Measurements from ENCODE around the gene C11orf68. TPM values are rescaled to one million over a fixed set of nuclear protein-coding genes. Genes with fewer than 3 reads are reported as not detected.

C11orf68 gene
- total RNA-seq, 4 donors from 2014 or later = 11.5 to 53.0 (median 29.7) TPM

- intact Hi-C loops (cut with DNase I; ENCODE audit: low total_unique reads) = no loop called here
- Histone ChIP-seq H3K27me3 (peaks cover 0 to 17% of the 10 kb centered on the region in 2 donors), H3K9me3 (no peaks in the 10 kb centered on the region), H3K4me1 (peaks cover 7 to 16% of the 10 kb centered on the region in 2 donors), H3K36me3 (no peaks in the 10 kb centered on the region), H3K4me3 (no peak overlapping the region), H3K27ac (no peak overlapping the region)
- no peak for TF ChIP-seq POLR2A (IDR thresholded peaks at IDR 0.05)
- no peak for TF ChIP-seq CTCF (IDR thresholded peaks at IDR 0.05)
- no peak for DNase-seq
Observed at GRCh38 chr11:65897020-65897471, 21.8 kb downstream of the C11orf68 start.

- Histone ChIP-seq H3K36me3 (no peaks in the 10 kb centered on the region), H3K4me1 (peaks cover 7 to 17% of the 10 kb centered on the region in 2 donors), H3K9me3 (no peaks in the 10 kb centered on the region), H3K27me3 (peaks cover 0 to 17% of the 10 kb centered on the region in 2 donors), H3K27ac (no peak overlapping the region), H3K4me3 (no peak overlapping the region)
- DNase-seq = peak in 1 of 2 donors; percentile 16
- intact Hi-C loops (cut with DNase I; ENCODE audit: low total_unique reads) = no loop called here
- TF ChIP-seq CTCF (IDR thresholded peaks at IDR 0.05) (no peak), POLR2A (IDR thresholded peaks at IDR 0.05) (no peak)
Observed at GRCh38 chr11:65896034-65896999, 22.5 kb downstream of the C11orf68 start.

GRCh38 chr11:65895482-65895981, 23.3 kb downstream of the C11orf68 start:
- intact Hi-C loops (cut with DNase I; ENCODE audit: low total_unique reads) = no loop called here
- Histone ChIP-seq H3K4me3 (no peak overlapping the region), H3K36me3 (no peaks in the 10 kb centered on the region), H3K27ac (no peak overlapping the region), H3K9me3 (no peaks in the 10 kb centered on the region), H3K27me3 (peaks cover 0 to 17% of the 10 kb centered on the region in 2 donors), H3K4me1 (peaks cover 7 to 17% of the 10 kb centered on the region in 2 donors)
- DNase-seq = no peak
- TF ChIP-seq CTCF (IDR thresholded peaks at IDR 0.05) = no peak

DNA sequence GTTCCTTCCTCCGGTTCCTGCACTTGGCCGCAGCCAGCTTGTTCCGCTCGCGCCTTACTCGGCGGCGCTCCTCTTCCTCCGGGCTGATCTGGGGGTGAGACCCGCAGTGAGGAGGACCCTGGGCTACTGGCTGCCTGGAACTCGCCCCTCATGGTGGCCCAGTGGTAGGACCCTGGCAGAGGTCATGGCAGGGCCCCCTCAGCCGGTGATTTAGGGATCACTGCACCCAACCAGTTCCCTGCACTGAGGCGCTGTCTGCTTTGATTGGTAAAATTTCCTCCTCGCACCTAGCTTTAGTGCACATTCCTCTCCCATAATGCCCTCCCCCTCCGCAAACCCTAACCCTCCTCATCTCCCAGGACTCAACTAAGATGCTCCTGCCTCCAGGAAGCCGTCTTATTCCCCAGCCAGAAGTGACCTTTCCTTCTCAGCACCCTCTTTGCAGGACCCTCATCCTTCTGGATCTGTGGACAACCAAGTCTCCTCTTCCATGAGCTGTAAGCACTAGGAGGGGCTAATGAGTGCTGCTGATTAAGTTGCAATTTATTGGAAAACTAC, 24.7 kb downstream of the C11orf68 start:
- Histone ChIP-seq H3K4me3 (no peak overlapping the region), H3K27me3 (peaks cover 0 to 5% of the 10 kb centered on the region in 2 donors), H3K36me3 (no peaks in the 10 kb centered on the region), H3K4me1 (peaks cover 0 to 12% of the 10 kb centered on the region in 2 donors), H3K9me3 (no peaks in the 10 kb centered on the region), H3K27ac (peak overlapping the region; percentile 96 to 97)
- DNase-seq = peak in 1 of 2 donors; percentile 39
- intact Hi-C loops (cut with DNase I; ENCODE audit: low total_unique reads) = no loop called here
- TF ChIP-seq POLR2A (IDR thresholded peaks at IDR 0.05) (no peak), CTCF (IDR thresholded peaks at IDR 0.05) (no peak)

All from uterus (tissue), 4 donors.